Endothelial cell of umbilical vein (primary cell): ENCODE data around the gene MSL3B.

Experiments
- CTCF ChIP-seq, 2 donors: IDR thresholded peaks; 1 replicate in 1 of 2; 2 replicates in 1 of 2; pipeline ENCODE4 v1.5.1; 2011; ENCODE audit warnings: low read length in 2 of 2, mild to moderate bottlenecking in 2 of 2, moderate library complexity in 2 of 2, control low read depth in 1 of 2, inconsistent platforms in 1 of 2, low read depth in 1 of 2; ENCODE audit not compliant: insufficient read depth in 1 of 2; ENCODE audit errors: extremely low read depth in 1 of 2
- EZH2 ChIP-seq: IDR thresholded peaks from 2 replicates; pipeline ENCODE4 v1.6.1; 2012; ENCODE audit warnings: borderline replicate concordance, low read depth, mild to moderate bottlenecking, moderate library complexity, low read length, inconsistent platforms; ENCODE audit not compliant: severe bottlenecking
- MAX ChIP-seq: IDR thresholded peaks from 2 replicates; pipeline ENCODE4 v1.6.1; 2011; ENCODE audit not compliant: insufficient read depth, insufficient read length

GRCh38 chr2:233833345-233833744 is 34.8 kb downstream of the MSL3B start:
- no peak for TF ChIP-seq MAX
- TF ChIP-seq EZH2: no peak
- no peak for TF ChIP-seq CTCF (IDR thresholded peaks at IDR 0.05; ENCODE audit: extremely low read depth in 1 of 2, insufficient read depth in 1 of 2, low read depth in 1 of 2, low read length in 2 of 2)
